Stomach (tissue), 4 donors: Measurements from ENCODE around the gene EDNRB.

Experiments
- CTCF ChIP-seq, 7 experiments: fragments of 450-650 bp in 4 of 7; fragments of 200-600 bp in 3 of 7; sonication (generic) in 3 of 7; IDR thresholded peaks; one replicate each; pipeline ENCODE4 v1.5.1; 2016 to 2019; ENCODE audit warnings: antibody characterized with exemption in 7 of 7, control low read depth in 2 of 7, mild to moderate bottlenecking in 1 of 7
- EP300 ChIP-seq: sonication (generic); formaldehyde crosslinking; IDR thresholded peaks from one replicate; pipeline ENCODE4 v1.6.1; 2017; ENCODE audit warnings: antibody characterized with exemption
- POLR2A ChIP-seq, 4 donors: fragments of 450-650 bp; IDR thresholded peaks; one replicate each; pipeline ENCODE4 v1.6.1; 2016; ENCODE audit warnings: antibody characterized with exemption in 4 of 4, control low read depth in 2 of 4, mild to moderate bottlenecking in 1 of 4, moderate library complexity in 1 of 4

GRCh38 chr13:77930430-77930829 lies 11.8 kb upstream of the EDNRB start:
- TF ChIP-seq CTCF (IDR thresholded peaks at IDR 0.05) (no peak), POLR2A (IDR thresholded peaks at IDR 0.05) (no peak), EP300 (no peak)
